SH-SY5Y (cell line): Measurements from ENCODE around the gene TRIM71.

Experiments used
- GATA2 ChIP-seq: IDR thresholded peaks from 2 replicates; pipeline ENCODE4 v1.6.1; 2011; ENCODE audit warnings: mild to moderate bottlenecking, low read depth, low read length
- GATA3 ChIP-seq: IDR thresholded peaks from 2 replicates; pipeline ENCODE4 v1.6.1; 2011; ENCODE audit warnings: low read depth, mild to moderate bottlenecking, low read length, moderate library complexity

- TF ChIP-seq GATA3 (no peak), GATA2 (no peak)
Measured at GRCh38 chr3:32862936-32863487, 45.2 kb downstream of the TRIM71 start.
